Skeletal muscle tissue (tissue), 4 donors: Measurements from ENCODE around the gene ABI3BP. TPM values are rescaled to one million over a fixed set of nuclear protein-coding genes. Genes with fewer than 3 reads are reported as not detected.

Experiments
- H3K27ac ChIP-seq: one replicate; pipeline ENCODE4 v1.7.0; 2013; ENCODE audit warnings: mild to moderate bottlenecking, low read depth, low read length, inconsistent platforms
- H3K27me3 ChIP-seq, 3 donors: one replicate each; pipeline ENCODE4 v1.7.0; 2013; ENCODE audit warnings: low read length in 3 of 3; ENCODE audit not compliant: control insufficient read depth in 3 of 3, insufficient read depth in 3 of 3
- H3K36me3 ChIP-seq, 3 donors: one replicate each; pipeline ENCODE4 v1.7.0; 2013; ENCODE audit warnings: low read length in 3 of 3; ENCODE audit not compliant: control insufficient read depth in 3 of 3, insufficient read depth in 3 of 3
- H3K4me1 ChIP-seq, 3 donors: one replicate each; pipeline ENCODE4 v1.7.0; 2013; ENCODE audit warnings: low read length in 3 of 3, mild to moderate bottlenecking in 3 of 3; ENCODE audit not compliant: control insufficient read depth in 3 of 3, insufficient read depth in 3 of 3
- H3K4me3 ChIP-seq, 3 donors: one replicate each; pipeline ENCODE4 v1.7.0; 2013; ENCODE audit warnings: low read length in 3 of 3
- H3K9ac ChIP-seq, 3 donors: one replicate each; pipeline ENCODE4 v1.7.0; 2013; ENCODE audit warnings: low read length in 3 of 3, mild to moderate bottlenecking in 3 of 3, moderate library complexity in 2 of 3, low read depth in 1 of 3
- H3K9me3 ChIP-seq, 3 donors: one replicate each; pipeline ENCODE4 v1.7.0; 2013; ENCODE audit warnings: low read length in 3 of 3; ENCODE audit not compliant: control insufficient read depth in 3 of 3
- total RNA-seq: library from RNA; depleted of rRNA; stranded (reverse); fragments of >200 nt; gene quantifications from one replicate; pipeline ENCODE4 v1.2.3, GENCODE V29; 2014
- donor health status: Osteomylitis.

Gene ABI3BP
- total RNA-seq, 1 donor from 2014 or later: 63.2 TPM

- Histone ChIP-seq H3K27ac (no peak overlapping the region), H3K9me3 (no peaks in the 10 kb centered on the region), H3K36me3 (peaks cover 13 to 20% (median 15%) of the 10 kb centered on the region in 3 donors), H3K9ac (no peak overlapping the region), H3K4me1 (no peaks in the 10 kb centered on the region), H3K4me3 (no peak overlapping the region), H3K27me3 (no peaks in the 10 kb centered on the region)
These were observed 276.2 kb downstream of the ABI3BP start for GRCh38 chr3:100717063-100717462.

DNA sequence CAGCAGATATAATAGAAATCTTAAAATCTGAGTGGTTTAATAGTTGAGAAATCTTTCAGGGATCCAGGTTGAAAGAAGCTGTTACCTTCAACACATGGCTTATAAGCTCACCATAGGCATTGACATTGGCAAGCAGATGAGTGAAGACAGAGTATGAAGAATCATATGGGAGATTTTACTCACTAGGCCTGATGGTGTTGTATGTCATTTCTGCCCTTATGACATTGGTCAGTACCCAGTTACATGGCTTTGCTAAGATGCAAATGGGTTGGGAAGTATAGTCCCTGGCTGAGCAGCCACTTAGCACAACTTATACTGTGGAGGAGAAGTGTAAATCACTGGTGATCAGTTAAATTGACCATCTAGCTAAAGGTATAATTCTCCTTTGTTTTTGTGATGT lies 278.0 kb downstream of the ABI3BP start:
- H3K36me3 ChIP-seq: peaks cover 10 to 14% (median 11%) of the 10 kb centered on the region in 3 donors

DNA sequence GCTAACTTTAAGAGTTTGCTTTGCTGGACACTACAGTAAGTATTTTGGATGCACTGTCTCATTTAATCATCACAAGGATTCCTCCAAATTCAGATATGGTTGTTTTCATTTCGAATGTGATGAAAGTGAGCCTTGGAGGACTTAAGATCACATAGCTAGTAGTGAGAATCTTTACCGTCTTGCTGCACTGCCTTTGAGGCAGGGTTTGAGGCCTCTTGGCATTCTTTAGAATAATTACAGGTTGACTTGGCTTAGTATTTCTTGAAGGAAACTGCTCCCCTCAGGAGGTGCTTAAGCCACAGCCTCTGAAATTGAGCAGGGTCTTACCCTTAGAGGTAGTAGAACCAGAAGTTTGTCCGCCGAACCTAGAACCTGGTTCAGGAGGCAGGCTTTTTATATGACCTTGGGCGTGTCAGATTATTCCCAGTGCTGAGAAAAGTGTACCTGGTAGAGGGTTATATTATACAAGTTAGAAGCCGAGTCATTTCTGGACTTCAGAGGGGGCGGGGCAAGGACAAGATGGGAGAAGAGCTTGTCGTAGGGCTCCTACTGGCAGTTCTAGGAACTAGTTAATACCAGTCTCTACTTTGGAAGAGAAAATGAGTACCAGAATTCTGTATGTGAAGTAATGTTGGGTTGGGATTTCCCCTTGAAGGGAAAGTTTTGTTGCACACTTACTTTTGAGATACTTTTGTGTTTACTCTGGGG lies 282.8 kb downstream of the ABI3BP start:
- Histone ChIP-seq H3K27ac (peak overlapping the region; percentile 79), H3K9ac (peak overlapping the region; percentile 78 to 82 (median 82)), H3K4me3 (peak overlapping the region; percentile 66 to 81 (median 74)), H3K27me3 (no peaks in the 10 kb centered on the region), H3K4me1 (peaks cover 2 to 15% (median 14%) of the 10 kb centered on the region in 3 donors), H3K9me3 (no peaks in the 10 kb centered on the region), H3K36me3 (peaks cover 4 to 14% (median 8%) of the 10 kb centered on the region in 3 donors)

More for the DNA sequence above, 278.0 kb downstream of the ABI3BP start:
- no peak overlapping the region for H3K9ac ChIP-seq
- no peak overlapping the region for H3K4me3 ChIP-seq
- H3K27ac ChIP-seq: no peak overlapping the region
- H3K9me3 ChIP-seq: no peaks in the 10 kb centered on the region
- peaks cover 2 to 14% (median 11%) of the 10 kb centered on the region in 3 donors for H3K4me1 ChIP-seq
- no peaks in the 10 kb centered on the region for H3K27me3 ChIP-seq

DNA sequence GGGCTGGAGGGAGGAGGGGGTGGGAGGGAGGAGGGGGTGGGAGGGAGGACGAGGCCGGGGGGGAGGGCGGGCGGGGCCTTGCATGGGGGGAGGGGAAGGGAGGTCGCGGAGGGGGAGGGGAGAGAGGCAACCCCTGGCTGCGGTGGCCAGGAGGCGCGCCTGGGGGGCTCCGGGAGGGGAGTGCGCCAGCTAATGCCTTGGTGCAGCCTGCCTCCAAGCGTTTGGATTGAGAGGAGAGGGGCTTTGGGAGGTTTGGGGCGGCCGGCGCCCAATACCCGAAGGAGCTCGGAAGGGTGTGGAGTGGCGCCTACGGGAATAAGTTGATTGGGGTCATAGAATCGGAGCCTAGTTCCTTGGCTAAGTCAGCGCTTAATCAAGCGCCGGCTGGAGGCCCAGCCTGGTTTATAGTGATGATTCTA lies 283.4 kb downstream of the ABI3BP start:
- H3K4me1 ChIP-seq: peaks cover 2 to 15% (median 14%) of the 10 kb centered on the region in 3 donors
- no peaks in the 10 kb centered on the region for H3K27me3 ChIP-seq
- peak overlapping the region; percentile 78 to 89 (median 82) for H3K9ac ChIP-seq
- H3K9me3 ChIP-seq: no peaks in the 10 kb centered on the region
- peaks cover 0 to 9% (median 4%) of the 10 kb centered on the region in 3 donors for H3K36me3 ChIP-seq
- peak overlapping the region; percentile 79 for H3K27ac ChIP-seq
- H3K4me3 ChIP-seq: peak overlapping the region; percentile 66 to 81 (median 74)

DNA sequence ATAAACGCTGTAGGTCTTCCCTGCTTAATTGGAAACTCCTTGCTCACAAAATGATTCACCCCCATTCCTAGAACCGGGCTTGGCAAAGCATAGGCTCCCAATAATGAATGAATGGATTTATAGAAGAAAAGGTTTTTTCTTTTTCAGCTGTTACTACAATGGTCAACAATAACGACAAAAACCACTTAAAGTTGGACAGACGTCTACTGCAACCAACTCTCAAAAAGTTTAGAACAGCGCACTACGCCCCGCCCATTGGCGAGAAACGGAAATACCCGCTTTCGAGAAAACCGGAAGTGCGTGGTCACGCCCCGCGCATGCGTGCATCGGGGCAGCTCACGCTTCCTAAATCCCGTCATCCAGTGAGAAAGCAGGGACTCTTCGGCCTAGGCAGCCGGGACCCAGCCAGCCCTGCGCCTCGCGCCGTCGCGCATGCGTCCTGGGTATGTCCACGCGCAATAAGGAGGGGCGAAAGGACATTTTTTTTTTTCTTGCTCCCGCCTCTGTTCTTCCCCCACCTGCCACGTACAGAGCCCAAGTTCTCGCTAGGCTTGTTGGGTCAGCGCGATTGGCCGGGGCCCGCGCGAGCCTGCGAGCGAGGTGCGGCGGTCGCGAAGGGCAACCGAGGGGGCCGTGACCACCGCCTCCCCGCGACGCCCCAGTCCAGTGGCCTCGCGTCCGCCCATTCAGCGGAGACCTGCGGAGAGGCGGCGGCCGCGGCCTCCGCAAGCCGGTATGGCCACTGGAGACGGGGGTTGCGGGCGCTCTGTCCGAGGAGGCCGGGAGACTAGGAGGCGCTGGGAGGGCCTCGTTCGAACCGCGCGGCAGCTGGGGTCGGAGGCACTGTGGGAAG lies 284.0 kb downstream of the ABI3BP start, which contains the start of gene TFG:
TFG (plus strand) TSS at position 506 of the 853 bp plus-strand sequence. CDS start 4,192 bp downstream, outside the sequence.
- Histone ChIP-seq H3K4me3 (peak within 1 kb of the TSS; percentile 66 to 81 (median 74)), H3K27ac (peak within 1 kb of the TSS; percentile 79), H3K9me3 (no peaks in the 10 kb centered on the region), H3K9ac (peak within 1 kb of the TSS; percentile 79 to 89 (median 82)), H3K36me3 (peaks cover 0 to 4% (median 4%) of the 10 kb centered on the region in 3 donors), H3K4me1 (peaks cover 2 to 15% (median 14%) of the 10 kb centered on the region in 3 donors), H3K27me3 (no peaks in the 10 kb centered on the region)

DNA sequence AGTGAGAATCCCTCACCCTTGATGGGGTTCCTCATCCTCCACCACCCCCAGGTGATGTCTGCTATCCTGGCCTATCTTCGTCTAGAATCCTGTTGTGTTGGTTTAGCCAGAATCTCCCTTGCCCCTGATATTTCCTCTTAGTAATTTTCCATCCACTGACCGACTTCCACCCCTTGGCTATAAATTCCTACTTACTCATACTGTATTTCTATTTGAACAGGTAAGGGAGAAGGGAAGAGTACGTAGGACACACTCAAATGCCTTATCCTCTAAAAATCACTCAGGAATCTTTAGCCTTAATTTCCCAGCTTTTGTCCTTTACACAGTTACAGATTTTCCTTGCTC lies 284.6 kb downstream of the ABI3BP start:
- peaks cover 2 to 15% (median 14%) of the 10 kb centered on the region in 3 donors for H3K4me1 ChIP-seq
- no peaks in the 10 kb centered on the region for H3K27me3 ChIP-seq
- no peaks in the 10 kb centered on the region for H3K9me3 ChIP-seq
- peak overlapping the region; percentile 79 for H3K27ac ChIP-seq
- peak overlapping the region; percentile 66 to 80 (median 70) for H3K4me3 ChIP-seq
- no peaks in the 10 kb centered on the region for H3K36me3 ChIP-seq
- peak overlapping the region in 2 of 3 donors; percentile 47 to 89 for H3K9ac ChIP-seq

DNA sequence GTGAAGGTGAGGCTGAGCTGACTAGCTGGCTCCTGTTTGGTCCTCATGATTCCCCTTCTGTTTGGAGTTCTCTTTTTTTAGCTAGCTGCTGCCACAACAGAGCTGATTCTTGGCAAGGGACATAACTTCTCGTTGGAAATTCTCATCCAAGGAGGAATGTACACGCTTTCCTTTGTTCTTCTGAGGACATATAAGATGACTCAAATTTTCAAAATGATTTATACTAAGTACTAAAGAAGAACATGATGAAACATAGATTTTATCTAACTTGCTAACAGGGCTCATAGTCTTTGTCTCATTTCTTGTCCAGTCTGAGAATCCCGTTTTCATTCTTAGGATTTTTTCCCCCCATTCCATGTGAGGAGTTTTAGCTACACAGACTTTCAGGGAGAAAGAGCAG lies 286.9 kb downstream of the ABI3BP start:
- H3K36me3 ChIP-seq: no peaks in the 10 kb centered on the region

GRCh38 chr3:100703865-100704264 lies 289.4 kb downstream of the ABI3BP start:
- Histone ChIP-seq H3K4me1 (peaks cover 0 to 3% (median 0%) of the 10 kb centered on the region in 3 donors), H3K27ac (no peak overlapping the region), H3K9ac (no peak overlapping the region), H3K36me3 (no peaks in the 10 kb centered on the region), H3K4me3 (no peak overlapping the region), H3K9me3 (no peaks in the 10 kb centered on the region), H3K27me3 (no peaks in the 10 kb centered on the region)

More for the DNA sequence above, 286.9 kb downstream of the ABI3BP start:
- no peak overlapping the region for H3K27ac ChIP-seq
- H3K9me3 ChIP-seq: no peaks in the 10 kb centered on the region
- H3K4me3 ChIP-seq: no peak overlapping the region
- H3K9ac ChIP-seq: no peak overlapping the region
- peaks cover 2 to 14% (median 10%) of the 10 kb centered on the region in 3 donors for H3K4me1 ChIP-seq
- H3K27me3 ChIP-seq: no peaks in the 10 kb centered on the region

- no peak overlapping the region for H3K9ac ChIP-seq
- no peaks in the 10 kb centered on the region for H3K9me3 ChIP-seq
- no peaks in the 10 kb centered on the region for H3K36me3 ChIP-seq
- no peak overlapping the region for H3K4me3 ChIP-seq
- peaks cover 0 to 1% (median 0%) of the 10 kb centered on the region in 3 donors for H3K4me1 ChIP-seq
- no peak overlapping the region for H3K27ac ChIP-seq
- peaks cover 0 to under 1% (median 0%) of the 10 kb centered on the region in 3 donors for H3K27me3 ChIP-seq
These were observed 290.3 kb downstream of the ABI3BP start for GRCh38 chr3:100702980-100703345.
